Epithelial cell of esophagus (primary cell): ENCODE data around the gene LHX1.

Source experiments
- DNase-seq: peaks from one replicate; pipeline ENCODE4 v3.0.0; 2010; ENCODE audit warnings: low read depth
- H3K4me3 ChIP-seq: 2 replicates; pipeline ENCODE4 v1.5.1; 2011; ENCODE audit warnings: mild to moderate bottlenecking, low read length, control low read depth
- TF ChIP-seq, protein P1 (sequence below): IDR thresholded peaks from 2 replicates; pipeline ENCODE4 v1.5.1; 2011; ENCODE audit warnings: low read depth, mild to moderate bottlenecking, low read length, control low read depth, inconsistent platforms; ENCODE audit not compliant: insufficient read depth; ENCODE audit errors: missing control alignments

Gene LHX1

GRCh38 chr17:36949461-36949927 lies 12.2 kb downstream of the LHX1 start:
- TF ChIP-seq, protein P1, sequence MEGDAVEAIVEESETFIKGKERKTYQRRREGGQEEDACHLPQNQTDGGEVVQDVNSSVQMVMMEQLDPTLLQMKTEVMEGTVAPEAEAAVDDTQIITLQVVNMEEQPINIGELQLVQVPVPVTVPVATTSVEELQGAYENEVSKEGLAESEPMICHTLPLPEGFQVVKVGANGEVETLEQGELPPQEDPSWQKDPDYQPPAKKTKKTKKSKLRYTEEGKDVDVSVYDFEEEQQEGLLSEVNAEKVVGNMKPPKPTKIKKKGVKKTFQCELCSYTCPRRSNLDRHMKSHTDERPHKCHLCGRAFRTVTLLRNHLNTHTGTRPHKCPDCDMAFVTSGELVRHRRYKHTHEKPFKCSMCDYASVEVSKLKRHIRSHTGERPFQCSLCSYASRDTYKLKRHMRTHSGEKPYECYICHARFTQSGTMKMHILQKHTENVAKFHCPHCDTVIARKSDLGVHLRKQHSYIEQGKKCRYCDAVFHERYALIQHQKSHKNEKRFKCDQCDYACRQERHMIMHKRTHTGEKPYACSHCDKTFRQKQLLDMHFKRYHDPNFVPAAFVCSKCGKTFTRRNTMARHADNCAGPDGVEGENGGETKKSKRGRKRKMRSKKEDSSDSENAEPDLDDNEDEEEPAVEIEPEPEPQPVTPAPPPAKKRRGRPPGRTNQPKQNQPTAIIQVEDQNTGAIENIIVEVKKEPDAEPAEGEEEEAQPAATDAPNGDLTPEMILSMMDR = no peak
- peak; percentile 40 for DNase-seq
- peak overlapping the region; percentile 86 for H3K4me3 ChIP-seq

- no peak for DNase-seq
- peak overlapping the region; percentile 86 for H3K4me3 ChIP-seq
- TF ChIP-seq, protein P1 = no peak
Measured at GRCh38 chr17:36950027-36950426, 12.8 kb downstream of the LHX1 start.

DNA sequence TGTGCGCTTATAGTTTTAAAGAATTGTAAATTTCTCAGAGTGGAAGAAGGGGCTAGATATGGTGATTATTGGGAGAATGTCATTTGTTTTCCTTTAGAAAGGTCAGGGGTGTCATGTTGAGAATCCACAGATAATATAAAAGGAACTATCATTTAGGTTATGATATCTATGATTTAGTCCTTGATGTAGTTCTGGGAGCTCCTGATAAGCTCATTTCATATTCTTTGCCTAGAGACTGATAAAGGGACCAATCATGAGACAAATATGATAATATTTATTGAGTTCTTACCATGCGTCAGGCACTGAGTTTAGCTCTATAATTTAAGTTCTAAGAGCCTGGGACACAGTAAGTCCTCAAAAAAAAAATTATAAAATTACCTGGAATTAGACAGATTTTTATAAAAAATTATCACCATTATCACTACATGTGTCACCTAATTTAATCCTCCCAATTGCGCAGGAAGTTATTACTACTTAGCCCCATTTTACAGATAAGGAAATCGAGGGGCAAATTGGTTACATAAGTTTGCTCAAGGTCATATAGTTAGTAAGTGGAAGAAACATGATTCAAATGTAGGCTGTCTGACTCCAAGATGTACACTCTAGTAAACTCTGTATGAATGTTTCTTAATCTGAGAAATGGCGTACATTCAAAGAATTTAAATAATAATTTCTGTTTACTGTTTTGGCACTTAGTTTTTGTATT lies 14.0 kb downstream of the LHX1 start:
- no peak for DNase-seq
- TF ChIP-seq, protein P1 = no peak
- H3K4me3 ChIP-seq = no peak overlapping the region

DNA sequence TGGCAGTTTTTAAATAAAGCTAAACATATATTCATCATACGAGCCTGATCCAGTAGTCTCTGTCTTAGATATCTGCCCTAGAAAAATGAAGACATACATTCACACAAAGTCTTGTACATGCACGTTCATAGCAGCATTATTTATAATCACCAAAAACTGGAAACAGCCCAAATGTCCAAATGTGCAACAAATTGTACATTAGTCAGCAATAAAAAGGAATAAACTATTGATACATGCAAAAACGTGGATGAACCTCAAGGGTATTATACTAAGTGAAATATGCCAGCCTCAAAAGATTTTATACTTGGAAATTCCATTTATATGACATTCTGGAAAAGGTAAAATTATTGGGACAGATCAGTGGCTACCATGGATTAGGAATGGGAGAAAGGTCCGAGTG lies 34.2 kb downstream of the LHX1 start:
- DNase-seq = no peak

GRCh38 chr17:36972186-36972700 lies 35.0 kb downstream of the LHX1 start:
- DNase-seq = no peak
- no peak overlapping the region for H3K4me3 ChIP-seq
- TF ChIP-seq, protein P1 = no peak

More for the DNA sequence above, 34.2 kb downstream of the LHX1 start:
- TF ChIP-seq, protein P1 = no peak
- no peak overlapping the region for H3K4me3 ChIP-seq

- no peak for DNase-seq
- TF ChIP-seq, protein P1 = no peak
- no peak overlapping the region for H3K4me3 ChIP-seq
Measured at GRCh38 chr17:36972905-36973304, 35.6 kb downstream of the LHX1 start.
